ENCODE data around the gene RAD1.

The RAD1 gene

GRCh38 chr5:34859253-34859652 is 56.1 kb downstream of the RAD1 start (continued):
- no peak for TF ChIP-seq PATZ1 (CRISPR knock-in tag; IDR thresholded peaks at IDR 0.05; ENCODE audit: borderline replicate concordance)

- ATAC-seq = no peak
- TF ChIP-seq ZC3H10 (CRISPR knock-in tag; IDR thresholded peaks at IDR 0.05) (no peak), CSDC2 (CRISPR knock-in tag; IDR thresholded peaks at IDR 0.05) (no peak), RARB (CRISPR knock-in tag; IDR thresholded peaks at IDR 0.05) (no peak), SNAI2 (CRISPR knock-in tag; IDR thresholded peaks at IDR 0.05) (no peak), PATZ1 (CRISPR knock-in tag; IDR thresholded peaks at IDR 0.05; ENCODE audit: borderline replicate concordance) (no peak), ZNF8 (CRISPR knock-in tag; IDR thresholded peaks at IDR 0.05) (no peak), POU6F1 (CRISPR knock-in tag; IDR thresholded peaks at IDR 0.05; ENCODE audit: borderline replicate concordance, low read depth) (no peak), GLIS3 (CRISPR knock-in tag; IDR thresholded peaks at IDR 0.05) (no peak), PPARA (CRISPR knock-in tag; IDR thresholded peaks at IDR 0.05; ENCODE audit: borderline replicate concordance) (no peak), ZFP3 (CRISPR knock-in tag; IDR thresholded peaks at IDR 0.05) (no peak), TSHZ2 (CRISPR knock-in tag; IDR thresholded peaks at IDR 0.05) (no peak), ARNTL (CRISPR knock-in tag; IDR thresholded peaks at IDR 0.05; ENCODE audit: borderline replicate concordance, low read depth) (no peak), OSR1 (CRISPR knock-in tag; IDR thresholded peaks at IDR 0.05) (no peak), TOX (CRISPR knock-in tag; IDR thresholded peaks at IDR 0.05; ENCODE audit: borderline replicate concordance) (no peak), ZFP30 (CRISPR knock-in tag; IDR thresholded peaks at IDR 0.05) (no peak), CREB5 (CRISPR knock-in tag; IDR thresholded peaks at IDR 0.05; ENCODE audit: low read depth) (no peak), ZNF70 (CRISPR knock-in tag; IDR thresholded peaks at IDR 0.05) (no peak), ISL1 (CRISPR knock-in tag; IDR thresholded peaks at IDR 0.05) (no peak), TCF4 (CRISPR knock-in tag; IDR thresholded peaks at IDR 0.05; ENCODE audit: borderline replicate concordance) (no peak)
Measured at GRCh38 chr5:34858790-34859189, 56.5 kb downstream of the RAD1 start.

GRCh38 chr5:34857894-34858293 is 57.4 kb downstream of the RAD1 start:
- TF ChIP-seq ZFP30 (CRISPR knock-in tag; IDR thresholded peaks at IDR 0.05) (no peak), CSRNP3 (CRISPR knock-in tag; IDR thresholded peaks at IDR 0.05) (no peak), GLIS3 (CRISPR knock-in tag; IDR thresholded peaks at IDR 0.05) (no peak), SNAI2 (CRISPR knock-in tag; IDR thresholded peaks at IDR 0.05) (no peak), TCF4 (CRISPR knock-in tag; IDR thresholded peaks at IDR 0.05; ENCODE audit: borderline replicate concordance) (no peak), ZC3H10 (CRISPR knock-in tag; IDR thresholded peaks at IDR 0.05) (no peak), CREB5 (CRISPR knock-in tag; IDR thresholded peaks at IDR 0.05; ENCODE audit: low read depth) (no peak), PPARA (CRISPR knock-in tag; IDR thresholded peaks at IDR 0.05; ENCODE audit: borderline replicate concordance) (no peak), TOX (CRISPR knock-in tag; IDR thresholded peaks at IDR 0.05; ENCODE audit: borderline replicate concordance) (no peak), ZFP3 (CRISPR knock-in tag; IDR thresholded peaks at IDR 0.05) (no peak), ESRRG (CRISPR knock-in tag; IDR thresholded peaks at IDR 0.05) (no peak), ISL1 (CRISPR knock-in tag; IDR thresholded peaks at IDR 0.05) (no peak), ZNF565 (CRISPR knock-in tag; conservative IDR thresholded peaks at IDR 0.05; ENCODE audit: low read depth) (no peak), OSR1 (CRISPR knock-in tag; IDR thresholded peaks at IDR 0.05) (no peak), ZNF70 (CRISPR knock-in tag; IDR thresholded peaks at IDR 0.05) (no peak), ARNTL (CRISPR knock-in tag; IDR thresholded peaks at IDR 0.05; ENCODE audit: borderline replicate concordance, low read depth) (no peak), PATZ1 (CRISPR knock-in tag; IDR thresholded peaks at IDR 0.05; ENCODE audit: borderline replicate concordance) (no peak)
- ATAC-seq = no peak
